HCT116 (cell line): ENCODE results near the gene HMBS.

Experiments
- CBX3 ChIP-seq: IDR thresholded peaks from 2 replicates; pipeline ENCODE4 v1.6.1; 2012; ENCODE audit warnings: low read depth
- CTCF ChIP-seq, 3 experiments: fragments of 200-600 bp in 1 of 3; sonication (generic) in 1 of 3; IDR thresholded peaks in 2 of 3; conservative IDR thresholded peaks in 1 of 3; 2 replicates each; pipeline ENCODE4 v1.5.1; 2012 to 2017; ENCODE audit warnings: low read depth in 2 of 3, low read length in 2 of 3, antibody characterized with exemption in 1 of 3, borderline replicate concordance in 1 of 3, control low read depth in 1 of 3, mild to moderate bottlenecking in 1 of 3, mixed read lengths in 1 of 3, mixed run types in 1 of 3, moderate library complexity in 1 of 3; ENCODE audit not compliant: insufficient read depth in 1 of 3
- POLR2A ChIP-seq: IDR thresholded peaks from 2 replicates; pipeline ENCODE4 v1.7.0; 2011; ENCODE audit warnings: borderline replicate concordance; ENCODE audit not compliant: insufficient read depth, insufficient read length; ENCODE audit errors: extremely low read depth
- SIN3A ChIP-seq: IDR thresholded peaks from 2 replicates; pipeline ENCODE4 v1.6.1; 2012; ENCODE audit warnings: low read depth
- ZNF274 ChIP-seq: fragments of 200-500 bp; sonication (Bioruptor generic); IDR thresholded peaks from 2 replicates; pipeline ENCODE4 v1.6.1; 2014; ENCODE audit warnings: mild to moderate bottlenecking, low read depth, low read length, inconsistent platforms
- TF ChIP-seq, protein P1 (sequence below): IDR thresholded peaks from 2 replicates; pipeline ENCODE4 v1.6.1; 2012

DNA sequence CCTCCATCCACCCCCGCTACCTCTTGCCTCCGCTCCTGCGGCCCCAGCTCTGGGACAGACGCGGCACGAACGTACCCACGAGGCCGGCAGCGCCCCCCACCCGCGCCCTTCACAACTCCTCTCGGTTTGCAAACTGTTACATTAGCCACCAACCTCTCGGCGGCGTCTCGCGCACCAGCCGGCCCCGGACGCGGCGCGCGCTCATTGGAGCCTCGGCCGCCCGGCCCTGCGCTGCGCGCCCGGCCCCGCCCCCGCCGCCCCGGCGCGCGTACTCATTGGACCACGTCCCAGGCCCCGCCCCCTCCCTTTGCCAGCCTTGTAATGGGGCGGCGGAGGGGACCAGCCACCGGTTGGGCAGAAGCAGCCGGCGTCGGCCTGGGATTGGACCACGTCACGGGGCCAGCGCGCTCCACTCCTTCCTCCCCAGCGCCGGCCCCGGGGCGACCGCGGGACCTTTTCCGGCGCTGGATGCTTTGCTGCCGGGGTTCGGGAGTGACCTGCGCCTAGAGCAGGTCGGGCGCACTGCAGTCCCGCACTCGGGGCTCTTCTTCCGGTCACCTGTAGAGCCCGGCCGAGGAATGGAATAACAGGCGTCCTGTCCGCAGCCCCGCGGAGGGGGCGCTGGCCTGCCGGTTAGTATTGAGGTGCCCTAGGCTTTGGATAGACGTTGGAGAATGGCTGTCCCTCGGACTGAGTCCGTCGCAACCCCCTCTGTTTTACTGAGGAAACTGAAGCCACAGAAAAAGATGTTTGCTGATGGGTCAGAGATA is 27.5 kb upstream of the HMBS start, which contains the start of gene HYOU1:
- TF ChIP-seq SIN3A (peak; percentile 73), POLR2A (peak; percentile 63), CBX3 (no peak; the same call in 1 of the 2 replicates), ZNF274 (no peak), CTCF (IDR thresholded peaks at IDR 0.05 in 2 of 3, conservative IDR thresholded peaks at IDR 0.05 in 1 of 3; ENCODE audit: borderline replicate concordance in 1 of 3, insufficient read depth in 1 of 3, low read depth in 2 of 3, low read length in 2 of 3) (peak in 2 of 3 experiments; percentile 22 to 34; a peak in 3 of 6 replicates)
- TF ChIP-seq, protein P1, sequence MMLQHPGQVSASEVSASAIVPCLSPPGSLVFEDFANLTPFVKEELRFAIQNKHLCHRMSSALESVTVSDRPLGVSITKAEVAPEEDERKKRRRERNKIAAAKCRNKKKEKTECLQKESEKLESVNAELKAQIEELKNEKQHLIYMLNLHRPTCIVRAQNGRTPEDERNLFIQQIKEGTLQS = no peak
